CD4-positive, alpha-beta T cell treated with Interferon alpha-2 for 1 hour (primary cell): ENCODE results near the gene ZNF692.
A peak's percentile ranks its signal among the peaks of the same experiment; 100 is the strongest.
"Not testable (repeated sequence)": the region's sequence is repeated elsewhere in the genome, so short reads cannot be mapped to it uniquely, and the experiment has no call there.

Experiments
- DNase-seq, 2 donors: peaks; one replicate each; pipeline ENCODE4 v3.0.0-alpha.2; 2020 to 2022

The ZNF692 gene, protein sequence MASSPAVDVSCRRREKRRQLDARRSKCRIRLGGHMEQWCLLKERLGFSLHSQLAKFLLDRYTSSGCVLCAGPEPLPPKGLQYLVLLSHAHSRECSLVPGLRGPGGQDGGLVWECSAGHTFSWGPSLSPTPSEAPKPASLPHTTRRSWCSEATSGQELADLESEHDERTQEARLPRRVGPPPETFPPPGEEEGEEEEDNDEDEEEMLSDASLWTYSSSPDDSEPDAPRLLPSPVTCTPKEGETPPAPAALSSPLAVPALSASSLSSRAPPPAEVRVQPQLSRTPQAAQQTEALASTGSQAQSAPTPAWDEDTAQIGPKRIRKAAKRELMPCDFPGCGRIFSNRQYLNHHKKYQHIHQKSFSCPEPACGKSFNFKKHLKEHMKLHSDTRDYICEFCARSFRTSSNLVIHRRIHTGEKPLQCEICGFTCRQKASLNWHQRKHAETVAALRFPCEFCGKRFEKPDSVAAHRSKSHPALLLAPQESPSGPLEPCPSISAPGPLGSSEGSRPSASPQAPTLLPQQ

DNA sequence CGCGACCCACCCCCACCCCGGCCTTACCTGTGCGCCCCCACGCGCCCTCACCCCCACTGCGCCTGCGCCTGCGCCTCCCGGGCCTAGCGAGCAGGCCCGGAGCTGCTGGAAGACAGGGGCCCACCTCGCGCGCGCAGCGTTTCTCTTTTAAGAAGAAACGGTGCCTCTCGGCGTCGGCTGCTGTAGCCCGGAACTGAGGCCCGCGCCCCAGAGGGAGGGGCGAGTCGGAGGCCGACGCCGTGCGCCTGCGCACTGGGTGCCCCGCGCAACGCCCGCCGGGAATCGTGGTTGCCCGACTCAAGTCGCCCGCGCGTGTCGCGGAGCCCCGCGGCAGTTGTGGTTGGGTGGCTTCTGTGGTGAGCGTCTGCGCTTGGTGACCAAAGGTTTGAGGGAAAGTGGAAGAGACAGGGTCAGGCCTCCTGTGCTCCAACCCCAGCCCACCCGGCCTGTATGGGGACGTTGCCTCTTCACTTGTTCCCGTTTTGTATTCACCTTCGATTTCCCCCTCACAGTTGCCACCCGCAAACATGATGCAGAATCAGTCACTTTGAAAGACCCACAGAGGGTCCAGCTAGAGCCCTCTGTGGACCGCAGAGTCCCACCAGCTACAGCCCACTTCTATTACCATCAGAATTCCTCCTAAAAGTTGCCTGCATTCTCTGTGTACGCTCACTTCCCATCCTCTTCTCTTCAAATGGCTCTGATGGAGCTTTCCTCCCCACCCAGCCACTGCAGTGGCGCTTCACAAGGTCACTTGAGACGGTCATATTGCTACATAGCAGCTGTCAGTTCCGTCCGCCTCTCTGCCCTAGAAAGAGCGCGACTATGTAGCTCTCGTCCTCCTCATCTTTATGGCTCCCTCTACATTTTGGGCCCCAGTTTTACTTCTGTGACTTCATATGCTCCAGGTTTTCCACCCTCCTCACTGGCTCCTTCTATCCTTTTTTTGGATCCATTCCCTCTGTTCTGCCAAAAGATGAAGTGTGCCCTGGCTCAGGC lies at the start of gene ZNF692:
TSS of gene ZNF692 (minus strand) at position 195 of the 999 bp plus-strand sequence. CDS start 776 bp downstream, outside the sequence.
- peak; percentile 98 for DNase-seq

DNA sequence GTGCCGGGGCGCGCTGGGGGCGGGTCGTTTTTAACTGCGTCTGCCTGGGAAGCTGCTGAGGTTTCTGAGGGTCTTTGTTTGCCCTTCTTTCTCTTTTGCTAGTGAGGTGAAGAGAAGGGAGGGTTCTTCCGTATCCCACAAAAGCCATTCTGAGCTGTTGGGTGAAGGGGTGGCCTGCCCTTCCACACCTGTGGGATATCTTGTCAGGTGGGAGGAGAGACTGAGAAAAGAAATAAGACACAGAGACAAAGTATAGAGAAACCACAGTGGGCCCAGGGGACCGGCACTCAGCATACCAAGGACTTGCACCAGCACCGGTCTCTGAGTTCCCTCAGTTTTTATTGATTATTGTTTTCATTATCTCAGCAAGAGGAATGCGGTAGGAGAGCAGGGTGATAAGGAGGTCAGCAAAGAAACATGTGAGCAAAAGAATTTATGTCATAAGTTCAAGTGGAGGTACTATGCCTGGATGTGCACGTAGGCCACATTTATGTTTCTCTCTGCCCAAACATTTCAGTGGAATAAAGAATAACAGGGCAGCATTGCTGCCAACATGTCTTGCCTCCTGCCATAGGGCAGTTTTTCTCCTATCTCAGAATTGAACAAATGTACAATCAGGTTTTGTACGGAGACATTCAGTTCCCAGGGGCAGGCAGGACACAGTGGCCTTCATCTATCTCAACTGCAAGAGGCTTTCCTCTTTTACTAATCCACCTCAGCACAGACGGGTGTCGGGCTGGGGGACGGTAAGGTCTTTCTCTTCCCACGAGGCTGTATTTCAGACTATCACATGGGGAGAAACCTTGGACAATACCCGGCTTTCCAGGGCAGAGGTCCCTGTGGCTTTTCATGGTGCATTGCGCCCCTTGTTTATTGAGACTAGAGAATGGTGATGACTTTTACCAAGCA lies 48.1 kb upstream of the ZNF692 start:
- no peak for DNase-seq

DNA sequence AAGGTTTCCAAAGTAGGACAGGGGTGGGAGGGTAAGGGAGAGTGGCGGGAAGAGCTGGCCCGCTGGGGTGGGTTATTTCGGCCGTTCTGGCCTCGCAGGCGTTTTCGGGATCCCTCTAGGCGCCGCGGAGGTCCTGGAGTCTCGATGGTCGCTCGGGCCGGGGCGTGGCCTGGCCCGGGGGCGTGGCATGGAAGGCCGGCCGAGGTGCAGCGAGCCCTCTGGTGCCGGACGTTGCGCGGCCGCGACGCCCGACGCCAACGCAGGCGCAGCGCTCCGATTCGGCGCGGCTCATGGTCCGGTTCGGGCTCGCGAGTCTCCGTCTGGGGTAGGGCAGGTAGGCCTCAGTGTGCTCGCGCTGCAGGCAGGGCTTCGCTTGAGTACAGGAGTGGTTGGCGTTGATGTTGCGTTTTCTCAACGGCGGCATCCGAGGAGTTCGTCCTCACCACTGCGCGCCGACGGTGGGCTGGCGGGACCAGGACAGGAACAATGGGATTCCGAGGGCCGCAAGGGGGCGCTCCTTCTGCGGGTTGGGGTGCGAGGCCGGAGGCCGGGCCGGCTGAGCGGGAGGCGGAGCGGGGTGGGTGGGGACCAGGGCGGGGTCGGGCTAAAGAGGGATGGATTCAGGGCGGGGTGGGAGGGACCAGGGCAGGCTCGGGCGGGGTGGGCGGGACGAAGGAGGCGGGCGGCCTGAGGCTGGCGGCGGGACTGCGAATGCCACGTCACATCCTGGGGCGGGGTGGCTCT lies 47.3 kb upstream of the ZNF692 start, which contains the start of gene PGBD2:
TSS of gene PGBD2 (plus strand) at position 227 of the 744 bp plus-strand sequence. CDS start 7,628 bp downstream, outside the sequence.
- peak; percentile 93 to 94 for DNase-seq

DNA sequence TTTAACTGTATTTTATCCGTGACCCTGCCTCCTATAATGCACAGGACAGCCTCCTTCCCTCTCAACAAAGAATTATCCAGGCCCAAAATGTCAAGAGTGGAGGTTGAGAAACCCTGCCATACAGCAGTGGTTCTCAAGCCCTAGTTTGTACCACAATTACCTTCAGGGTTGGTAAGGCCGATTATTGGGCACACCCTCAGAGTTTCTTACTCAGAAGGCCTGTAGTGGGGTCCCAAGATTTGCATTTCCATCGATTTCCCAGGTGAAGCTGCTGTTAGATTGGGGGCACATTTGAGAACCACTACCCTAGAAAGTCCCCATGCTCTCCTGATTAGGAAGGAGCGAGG lies 46.8 kb upstream of the ZNF692 start:
- no peak for DNase-seq

DNA sequence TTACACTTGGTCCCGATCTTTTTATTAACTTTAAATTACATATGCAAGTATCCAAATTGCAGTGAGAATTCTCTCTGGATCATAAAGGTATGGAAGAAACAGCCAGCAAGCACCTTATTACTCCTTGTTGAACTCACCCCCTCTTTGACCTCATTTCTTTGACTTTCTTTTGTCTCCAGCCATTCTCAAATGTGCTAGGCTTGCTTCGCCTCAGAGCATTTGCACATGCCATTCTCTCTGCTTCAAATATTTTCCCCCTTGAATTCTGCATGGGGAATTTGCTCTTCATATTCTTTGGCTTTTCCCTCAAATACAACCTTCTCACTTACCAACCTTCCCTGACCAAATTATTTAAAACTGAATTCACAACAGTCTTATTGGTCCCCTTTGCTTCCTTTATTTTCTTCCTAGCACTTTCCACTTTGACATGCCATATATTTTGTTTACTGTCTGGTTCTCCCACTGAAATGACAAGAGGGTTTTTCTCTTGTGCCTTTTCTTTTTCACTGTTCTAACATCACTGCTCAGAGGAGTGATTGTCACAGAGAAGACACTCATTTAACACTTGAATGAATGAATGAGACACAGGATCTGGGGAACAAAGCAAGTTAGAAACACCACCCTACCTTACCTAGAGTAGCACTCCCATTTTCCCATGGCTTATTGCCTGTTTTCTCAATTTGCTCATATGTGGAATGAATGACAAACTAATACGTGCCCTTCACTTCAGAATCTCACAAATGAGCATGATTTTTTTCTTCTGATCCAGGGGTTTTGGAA lies 45.7 kb upstream of the ZNF692 start:
- DNase-seq: no peak

DNA sequence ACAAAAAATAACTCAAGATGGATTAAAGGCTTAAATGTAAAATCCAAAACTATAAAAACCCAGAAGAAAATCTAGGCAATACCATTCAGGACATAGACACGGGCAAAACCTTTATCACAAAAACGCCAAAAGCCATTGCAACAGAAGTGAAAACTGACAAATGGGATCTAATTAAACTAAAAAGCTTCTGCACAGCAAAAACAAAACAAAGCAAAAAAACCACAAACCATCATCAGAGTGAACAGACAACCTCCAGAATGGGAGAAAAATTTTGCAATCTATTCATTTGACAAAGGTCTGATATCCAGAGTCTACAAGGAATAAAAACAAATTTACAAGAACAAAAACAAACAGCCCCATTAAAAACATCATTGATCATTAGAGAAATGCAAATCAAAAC lies 42.7 kb upstream of the ZNF692 start:
- no peak for DNase-seq

DNA sequence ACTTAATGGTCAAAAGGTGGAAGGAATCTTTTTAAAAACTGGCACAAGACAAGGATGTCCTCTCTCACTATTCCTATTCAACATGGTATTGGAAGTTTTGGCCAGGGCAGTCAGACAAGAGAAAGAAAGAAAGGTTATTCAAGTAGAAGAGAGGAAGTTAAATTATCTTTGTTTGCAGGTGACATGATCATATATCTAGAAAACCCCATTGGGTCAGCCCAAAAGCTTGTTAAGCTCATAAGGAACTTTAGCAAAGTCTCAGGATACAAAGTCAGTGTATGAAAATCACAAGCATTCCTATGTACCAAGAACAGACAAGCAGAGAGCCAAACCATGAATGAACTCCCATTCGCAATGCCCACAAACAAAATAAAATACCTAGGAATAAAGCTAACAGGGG lies 41.8 kb upstream of the ZNF692 start:
- no peak for DNase-seq

DNA sequence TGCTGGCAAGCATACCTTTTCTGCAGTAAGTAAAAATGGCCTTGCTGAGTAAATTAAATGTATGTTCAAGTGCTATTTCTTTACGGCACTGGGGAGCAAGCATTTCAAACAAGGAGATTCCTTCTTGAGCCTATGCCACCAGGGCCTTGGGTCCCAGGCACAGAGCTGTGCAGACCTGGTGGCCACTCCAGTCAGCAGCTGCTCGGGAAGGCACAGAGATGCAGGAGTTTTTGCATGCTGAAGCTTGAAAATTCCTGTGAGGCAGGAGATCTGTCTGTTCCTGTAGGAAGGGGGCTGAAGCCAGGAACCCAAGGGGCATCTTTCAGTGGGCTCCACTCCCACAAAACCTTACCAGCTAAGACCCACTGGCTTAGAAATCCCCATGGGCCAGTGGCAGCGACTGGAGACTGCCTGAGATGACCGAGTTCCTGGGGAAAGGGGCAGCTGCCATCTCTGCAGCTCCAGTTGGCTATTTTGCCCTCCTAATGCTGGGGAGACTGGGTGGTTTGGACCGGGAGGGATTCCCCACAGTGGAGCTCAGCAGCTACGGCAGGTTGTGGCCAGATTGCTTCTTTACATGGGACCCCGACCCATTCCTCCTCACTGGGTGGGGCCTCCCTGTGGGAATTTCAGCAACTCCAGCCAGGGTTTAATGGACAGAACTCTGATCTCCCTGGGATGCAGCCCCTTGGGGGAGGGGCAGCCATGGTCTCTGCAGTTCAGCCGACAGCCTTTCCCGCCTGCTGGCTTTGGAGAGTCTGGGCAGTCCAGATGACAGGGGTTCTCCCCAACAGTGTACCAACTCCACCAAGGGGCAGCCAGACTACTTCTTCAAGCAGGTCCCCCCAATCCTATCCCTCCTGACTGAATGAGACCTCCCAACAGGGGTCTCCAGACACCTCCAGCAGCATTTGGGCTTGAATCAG lies 38.8 kb upstream of the ZNF692 start:
- DNase-seq: no peak

DNA sequence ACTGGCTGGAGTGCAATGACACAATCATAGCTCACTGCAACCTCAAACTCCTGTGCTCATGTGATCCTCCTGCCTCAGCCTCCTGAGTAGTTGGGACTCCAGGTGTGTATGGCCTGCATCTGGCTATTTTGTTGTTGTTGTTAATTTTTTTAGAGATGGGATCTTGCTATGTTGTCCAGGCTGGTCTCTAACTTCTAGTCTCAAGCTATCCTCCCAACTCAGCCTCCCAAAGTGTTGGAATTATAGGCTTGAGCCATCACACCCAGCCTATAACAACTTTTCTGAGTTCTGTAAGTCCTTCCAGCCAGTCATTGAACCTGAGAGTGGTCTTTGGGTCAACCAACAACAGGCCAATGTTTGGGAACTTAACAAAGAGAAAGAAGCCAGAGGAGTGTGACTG lies 36.0 kb upstream of the ZNF692 start:
- DNase-seq: no peak

DNA sequence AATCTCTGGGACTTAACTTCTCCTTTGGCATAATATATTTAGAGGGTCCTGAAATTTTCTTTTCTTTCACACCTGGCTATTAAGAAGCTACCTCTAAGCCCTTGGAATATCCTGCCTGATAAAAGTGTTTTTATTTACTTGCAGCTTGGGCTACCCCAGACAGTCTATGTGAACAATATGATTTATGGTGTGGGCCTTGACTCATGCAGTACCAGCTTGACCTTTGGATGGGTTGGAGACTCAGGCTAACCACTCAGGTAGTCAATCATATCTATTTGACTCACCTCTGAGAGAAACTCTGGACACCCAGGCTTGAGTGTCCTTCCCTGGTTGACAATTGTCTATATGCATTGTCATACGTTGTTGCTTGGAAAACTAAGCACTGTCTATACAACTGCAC lies 33.7 kb upstream of the ZNF692 start:
- DNase-seq: no peak

DNA sequence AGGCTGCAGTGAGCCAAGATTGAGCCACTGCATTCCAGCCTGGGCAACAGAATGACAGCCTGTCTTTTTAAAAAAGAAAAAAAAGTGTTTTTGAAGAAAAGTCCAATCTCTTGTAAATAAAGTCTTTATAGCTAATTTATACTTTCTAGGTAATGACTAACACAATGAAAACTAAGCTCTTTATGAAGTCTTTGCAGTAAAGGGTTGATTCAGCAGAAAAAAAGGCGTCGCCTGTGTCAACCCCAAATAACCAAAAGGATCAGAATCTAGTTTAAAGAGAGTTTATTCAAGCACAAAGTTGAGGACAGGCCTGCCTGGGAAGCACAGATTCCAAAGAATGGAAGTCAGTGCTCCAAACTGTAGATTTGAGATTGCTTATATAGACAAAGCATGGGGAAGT lies 32.9 kb upstream of the ZNF692 start:
- DNase-seq: no peak

DNA sequence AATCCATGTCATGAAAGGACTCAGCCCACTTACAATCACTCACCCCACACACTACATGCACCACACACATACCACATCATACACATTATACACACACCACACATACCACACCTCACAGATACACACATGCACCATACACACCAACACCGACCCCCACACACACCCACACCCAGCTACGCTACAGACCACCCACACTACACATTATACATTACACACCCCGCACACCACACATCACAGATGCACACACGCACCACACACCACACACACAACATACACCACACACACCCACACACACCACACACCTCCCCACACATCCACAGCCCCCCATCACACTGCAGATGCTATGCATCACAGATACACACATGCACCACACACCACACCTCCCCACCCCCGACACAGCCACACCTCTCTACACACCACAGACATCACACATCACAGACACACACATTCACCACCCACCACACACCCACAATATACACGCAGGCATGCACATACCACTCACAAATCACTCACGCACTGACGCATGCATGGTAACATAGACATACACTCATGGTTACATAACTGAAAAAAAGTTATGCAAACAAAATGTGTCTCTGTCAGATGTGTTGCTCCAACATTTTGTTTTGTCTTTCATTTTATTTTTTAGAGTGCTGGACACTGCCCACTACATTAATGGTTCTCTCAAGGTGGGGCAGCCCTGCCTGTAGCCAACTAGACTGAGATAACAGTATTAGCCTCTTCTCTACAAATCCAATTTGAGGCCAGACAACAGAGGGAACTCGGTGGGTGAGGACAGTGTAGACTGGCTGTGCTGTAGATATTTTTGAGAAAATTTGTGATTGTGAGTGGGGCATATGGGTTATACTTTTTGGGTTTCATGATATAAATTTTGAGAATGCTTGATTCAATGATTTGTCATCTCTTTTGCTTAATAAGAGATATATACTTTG lies 31.9 kb upstream of the ZNF692 start:
- no peak for DNase-seq

DNA sequence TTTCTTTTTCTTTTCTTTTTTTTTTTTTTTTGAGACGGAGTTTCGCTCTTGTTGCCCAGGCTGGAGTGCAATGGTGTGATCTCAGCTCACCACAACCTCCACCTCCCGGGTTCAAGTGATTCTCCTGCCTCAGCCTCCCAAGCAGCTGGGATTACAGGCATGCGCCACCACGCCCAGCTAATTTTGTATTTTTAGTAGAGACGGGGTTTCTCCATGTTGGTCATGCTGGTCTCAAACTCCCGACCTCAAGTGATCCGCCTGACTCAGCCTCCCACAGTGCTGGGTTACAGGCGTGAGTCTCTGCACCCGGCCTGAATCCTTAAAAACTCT lies 31.0 kb upstream of the ZNF692 start:
- not testable (repeated sequence) for DNase-seq

DNA sequence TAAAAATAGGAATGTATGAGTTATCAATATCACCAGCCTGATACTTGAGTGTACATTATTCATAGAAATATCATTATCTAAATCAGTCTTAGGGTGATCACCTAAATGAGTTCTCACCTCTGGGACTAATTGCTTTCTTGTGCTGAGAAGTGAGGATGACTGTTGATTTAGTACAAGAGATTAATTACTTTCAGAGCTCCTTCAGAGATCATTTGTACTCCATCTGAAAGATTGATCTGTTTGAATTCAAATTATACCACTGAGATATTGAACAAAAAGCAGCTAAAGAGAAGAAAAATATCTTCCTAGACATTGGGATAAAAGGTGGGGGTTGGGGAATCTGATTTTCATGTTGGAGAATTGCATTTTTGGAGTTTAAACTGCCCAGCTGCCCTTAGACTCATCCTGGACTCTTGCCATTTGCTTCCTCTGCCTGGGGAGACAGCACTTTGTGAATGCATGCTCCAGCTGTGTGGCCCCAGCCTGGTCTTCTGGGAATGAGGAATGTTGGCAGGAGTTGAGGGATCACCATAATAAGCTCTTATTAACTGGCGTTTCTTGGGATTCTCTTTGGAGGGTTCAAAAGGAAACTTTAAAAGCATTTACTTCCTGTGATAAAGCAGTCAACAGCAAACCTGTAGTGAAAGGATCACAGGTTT lies 27.5 kb upstream of the ZNF692 start:
- no peak for DNase-seq

DNA sequence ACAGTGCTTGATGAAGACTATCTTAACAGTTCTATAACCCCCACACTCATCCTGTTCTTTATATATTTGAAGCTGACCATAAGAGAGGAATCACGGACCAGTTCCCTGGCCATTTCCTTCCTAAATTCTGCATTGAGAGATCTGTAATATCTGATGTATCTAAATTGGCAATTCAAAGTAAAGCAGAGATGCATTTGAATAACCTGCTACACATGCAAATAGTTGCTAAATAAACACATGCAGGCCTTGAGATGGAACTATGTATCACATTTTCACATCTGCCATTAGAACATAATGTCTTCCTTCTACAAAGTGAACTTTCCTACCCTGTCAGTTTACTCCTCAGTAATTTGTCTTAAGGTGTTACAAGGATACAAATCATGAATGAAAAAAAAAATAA lies 26.8 kb upstream of the ZNF692 start:
- no peak for DNase-seq

DNA sequence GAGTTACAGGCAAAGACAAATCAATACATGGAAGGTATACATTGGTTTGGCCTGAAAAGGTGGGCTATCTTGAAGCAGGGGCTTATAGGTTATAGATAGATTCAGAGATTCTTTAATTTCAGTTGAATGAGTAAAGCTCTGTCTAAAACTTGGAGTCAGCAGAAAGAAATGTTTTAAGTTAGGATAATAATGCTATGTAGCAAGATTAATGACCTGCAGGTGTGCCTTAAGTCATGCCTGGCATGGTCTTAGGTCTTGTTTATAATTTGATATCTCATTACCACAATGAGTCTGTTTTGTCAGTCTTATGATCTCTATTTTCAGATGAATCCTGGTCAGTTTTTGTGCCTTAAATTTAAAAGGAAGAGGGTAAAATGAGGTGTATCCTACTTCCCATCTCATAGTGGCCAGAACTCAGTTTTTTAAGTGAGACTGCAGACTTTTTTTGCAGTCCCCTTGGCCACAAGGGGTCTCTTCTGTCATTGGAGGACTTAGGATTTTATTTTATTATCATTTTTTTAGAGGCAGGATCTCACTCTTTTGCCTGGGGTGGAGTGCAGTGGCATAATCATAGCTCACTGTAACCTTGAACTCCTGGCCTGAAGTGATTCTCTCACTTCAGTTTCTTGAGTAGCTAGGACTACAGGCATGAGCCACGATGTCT lies 25.9 kb upstream of the ZNF692 start:
- no peak for DNase-seq

DNA sequence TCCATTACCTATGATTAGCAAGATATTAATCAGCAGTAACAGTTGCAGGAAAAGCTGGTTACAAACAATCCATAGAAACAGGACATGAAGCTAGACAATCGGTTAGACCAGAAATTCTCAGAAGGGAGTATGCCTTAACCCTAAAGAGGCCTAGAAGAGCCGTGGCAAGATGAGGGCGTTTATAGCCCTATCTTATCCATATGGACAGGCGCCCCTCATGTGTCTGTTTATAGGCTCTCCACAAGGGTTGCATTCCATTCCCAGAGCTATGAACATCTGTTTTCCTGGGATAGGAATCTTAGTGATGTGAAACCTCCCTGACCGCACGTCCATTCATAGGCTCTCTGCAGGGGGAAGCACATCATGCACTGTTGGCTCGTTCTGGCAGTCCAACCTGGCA lies 23.5 kb upstream of the ZNF692 start:
- not testable (repeated sequence) for DNase-seq
